Neuronal stem cell (in vitro differentiated cells): ENCODE data around the gene TGM5.
A peak's percentile ranks its signal among the peaks of the same experiment; 100 is the strongest.

Source experiments
- DNase-seq: peaks from one replicate; pipeline ENCODE4 v3.0.0-alpha.2; 2013; ENCODE audit warnings: low spot score
- H2AFZ ChIP-seq: one replicate; pipeline ENCODE4 v1.6.1; 2013; ENCODE audit warnings: mild to moderate bottlenecking, low read length, inconsistent platforms
- H2AK5ac ChIP-seq: 2 replicates; pipeline ENCODE4 v1.6.1; 2013; ENCODE audit warnings: low read depth, mild to moderate bottlenecking, inconsistent platforms, low read length, moderate library complexity, mixed read lengths
- H2BK120ac ChIP-seq: 2 replicates; pipeline ENCODE4 v1.6.1; 2013; ENCODE audit warnings: low read depth, mild to moderate bottlenecking, inconsistent platforms, low read length, moderate library complexity, mixed read lengths
- H2BK12ac ChIP-seq: one replicate; pipeline ENCODE4 v1.6.1; 2013; ENCODE audit warnings: low read length, inconsistent platforms
- H2BK15ac ChIP-seq: 2 replicates; pipeline ENCODE4 v1.6.1; 2013; ENCODE audit warnings: mild to moderate bottlenecking, low read length, inconsistent platforms, mixed read lengths
- H2BK5ac ChIP-seq: one replicate; pipeline ENCODE4 v1.6.1; 2013; ENCODE audit warnings: inconsistent platforms, mild to moderate bottlenecking, low read length, moderate library complexity
- H3K14ac ChIP-seq: one replicate; pipeline ENCODE4 v1.6.1; 2013; ENCODE audit warnings: low read length, inconsistent platforms
- H3K18ac ChIP-seq: 2 replicates; pipeline ENCODE4 v1.6.1; 2013; ENCODE audit warnings: low read length, inconsistent platforms
- H3K23ac ChIP-seq: 2 replicates; pipeline ENCODE4 v1.6.1; 2013; ENCODE audit warnings: low read depth, mild to moderate bottlenecking, mixed read lengths, low read length, inconsistent platforms; ENCODE audit not compliant: poor library complexity
- H3K27ac ChIP-seq: replicated peaks from 3 replicates; pipeline ENCODE4 v1.5.1; 2013; ENCODE audit warnings: low read length, inconsistent platforms
- H3K27me3 ChIP-seq, 3 experiments: 2 replicates each; pipeline ENCODE4 v1.6.1; 2013; ENCODE audit warnings: low read length in 3 of 3, mild to moderate bottlenecking in 2 of 3, inconsistent platforms in 1 of 3, low read depth in 1 of 3, mixed read lengths in 1 of 3, moderate library complexity in 1 of 3; ENCODE audit not compliant: control insufficient read depth in 3 of 3, insufficient read depth in 3 of 3
- H3K36me3 ChIP-seq, 2 donors: replicated peaks in 1 of 2; 2 replicates each; pipeline ENCODE4 v1.6.1; 2013; ENCODE audit warnings: low read length in 2 of 2; ENCODE audit not compliant: control insufficient read depth in 2 of 2, insufficient read depth in 2 of 2
- H3K4ac ChIP-seq: 2 replicates; pipeline ENCODE4 v1.6.1; 2013; ENCODE audit warnings: inconsistent platforms, mild to moderate bottlenecking, low read length, moderate library complexity
- H3K4me1 ChIP-seq, 2 donors: 1 replicate in 1 of 2; 2 replicates in 1 of 2; pipeline ENCODE4 v1.6.1; 2013; ENCODE audit warnings: low read length in 2 of 2, low read depth in 1 of 2; ENCODE audit not compliant: control insufficient read depth in 2 of 2, insufficient read depth in 1 of 2
- H3K4me2 ChIP-seq: one replicate; pipeline ENCODE4 v1.6.1; 2013; ENCODE audit warnings: mild to moderate bottlenecking, low read length, inconsistent platforms; ENCODE audit not compliant: insufficient read depth, poor library complexity, severe bottlenecking
- H3K4me3 ChIP-seq, 2 donors: 2 replicates each; pipeline ENCODE4 v1.5.1; 2013; ENCODE audit warnings: low read length in 2 of 2, mild to moderate bottlenecking in 2 of 2, inconsistent platforms in 1 of 2, moderate library complexity in 1 of 2
- H3K79me1 ChIP-seq: one replicate; pipeline ENCODE4 v1.6.1; 2013; ENCODE audit warnings: low read depth, mild to moderate bottlenecking, inconsistent platforms, low read length, moderate library complexity
- H3K9ac ChIP-seq: one replicate; pipeline ENCODE4 v1.6.1; 2013; ENCODE audit warnings: mild to moderate bottlenecking, low read depth, low read length, inconsistent platforms; ENCODE audit not compliant: poor library complexity
- H3K9me3 ChIP-seq, 2 donors: replicated peaks in 1 of 2; 2 replicates each; pipeline versions ENCODE3 to v1.6.1; 2013; ENCODE audit warnings: low read length in 2 of 2, mild to moderate bottlenecking in 2 of 2, inconsistent platforms in 1 of 2, low read depth in 1 of 2, mixed read lengths in 1 of 2, moderate library complexity in 1 of 2; ENCODE audit not compliant: control insufficient read depth in 2 of 2, insufficient read depth in 1 of 2
- H4K8ac ChIP-seq: one replicate; pipeline ENCODE4 v1.6.1; 2013; ENCODE audit warnings: low read depth, mild to moderate bottlenecking, inconsistent platforms, low read length, moderate library complexity
- H4K91ac ChIP-seq: one replicate; pipeline ENCODE4 v1.6.1; 2013; ENCODE audit warnings: low read length, low read depth, mild to moderate bottlenecking, inconsistent platforms; ENCODE audit not compliant: poor library complexity
- WGBS, 2 donors: extraction: QIAGEN DNeasy Blood & Tissue Kit; methylation state at CpG; one replicate each; pipeline ENCODE4 v1.1.7; 2013; ENCODE audit warnings: missing lambda C conversion rate in 2 of 2, mixed read lengths in 1 of 2; ENCODE audit not compliant: insufficient read length in 2 of 2, insufficient replicate concordance in 1 of 2; ENCODE audit errors: extremely low coverage in 2 of 2; 5-methylcytosine and 5-hydroxymethylcytosine counted together

TGM5 gene

GRCh38 chr15:43267439-43267838 lies 711 bp upstream of the TGM5 start:
- no peak overlapping the region for H2AK5ac ChIP-seq
- no peak overlapping the region for H2AFZ ChIP-seq
- no peak overlapping the region for H3K14ac ChIP-seq
- no peak overlapping the region for H2BK120ac ChIP-seq
- no peak overlapping the region for H3K9ac ChIP-seq
- no peaks in the 10 kb centered on the region for H3K36me3 ChIP-seq
- H3K9me3 ChIP-seq = no peaks in the 10 kb centered on the region
- no peak overlapping the region for H3K23ac ChIP-seq
- no peak overlapping the region for H3K18ac ChIP-seq
- H3K4me2 ChIP-seq = no peak overlapping the region
- H4K8ac ChIP-seq = no peak overlapping the region
- H4K91ac ChIP-seq = no peak overlapping the region
- no peak overlapping the region for H2BK12ac ChIP-seq
- no peak overlapping the region for H3K27ac ChIP-seq
- DNase-seq = no peak
- H2BK5ac ChIP-seq = no peak overlapping the region
- H3K4me1 ChIP-seq = no peaks in the 10 kb centered on the region
- H3K27me3 ChIP-seq = peaks cover 0 to 48% (median 2%) of the 10 kb centered on the region in 3 experiments
- H3K4ac ChIP-seq = no peak overlapping the region
- no CpG with 5 or more reads among the region's 2 CpGs for WGBS, 2 donors
- no peaks in the 10 kb centered on the region for H3K79me1 ChIP-seq
- no peak overlapping the region for H2BK15ac ChIP-seq
- H3K4me3 ChIP-seq = no peak overlapping the region

DNA sequence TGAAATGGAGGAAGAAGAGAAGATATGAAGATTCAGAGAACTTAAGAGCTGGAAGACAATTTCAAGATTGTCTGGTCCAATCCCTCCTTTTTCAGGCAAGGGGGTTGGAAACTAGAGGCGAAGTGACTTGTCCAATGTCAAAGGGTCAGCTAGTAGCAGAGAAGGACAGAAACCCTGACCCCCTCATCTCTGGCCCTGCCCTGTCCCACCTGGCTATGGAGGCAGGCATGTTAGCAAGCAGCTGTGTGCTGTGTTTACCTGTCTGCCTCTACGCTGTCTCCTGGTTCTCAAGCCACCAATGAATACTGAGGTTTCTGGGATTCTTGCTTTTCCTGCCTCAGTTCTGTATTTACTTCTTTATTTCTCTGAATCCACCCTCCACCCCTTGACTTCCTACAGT lies 342 bp downstream of the TGM5 start:
- no peak overlapping the region for H2BK15ac ChIP-seq
- no peak overlapping the region for H3K23ac ChIP-seq
- no peaks in the 10 kb centered on the region for H3K9me3 ChIP-seq
- no peak overlapping the region for H3K18ac ChIP-seq
- no peak overlapping the region for H4K91ac ChIP-seq
- no peaks in the 10 kb centered on the region for H3K79me1 ChIP-seq
- H3K9ac ChIP-seq = no peak overlapping the region
- H2BK120ac ChIP-seq = no peak overlapping the region
- H4K8ac ChIP-seq = no peak overlapping the region
- no peak overlapping the region for H3K27ac ChIP-seq
- no peak overlapping the region for H3K14ac ChIP-seq
- H3K4me3 ChIP-seq = no peak overlapping the region
- no peak overlapping the region for H2BK5ac ChIP-seq
- peaks cover 0 to 51% (median 2%) of the 10 kb centered on the region in 3 experiments for H3K27me3 ChIP-seq
- H3K4me2 ChIP-seq = no peak overlapping the region
- H2AFZ ChIP-seq = no peak overlapping the region
- H2BK12ac ChIP-seq = no peak overlapping the region
- WGBS, 2 donors = no CpG with 5 or more reads among the region's 2 CpGs
- DNase-seq = no peak
- no peaks in the 10 kb centered on the region for H3K4me1 ChIP-seq
- no peaks in the 10 kb centered on the region for H3K36me3 ChIP-seq
- H2AK5ac ChIP-seq = no peak overlapping the region
- H3K4ac ChIP-seq = no peak overlapping the region

- H3K4me2 ChIP-seq = no peak overlapping the region
- no peak for DNase-seq
- no peak overlapping the region for H2BK120ac ChIP-seq
- WGBS, 2 donors = no CpG with 5 or more reads among the region's 19 CpGs
- H3K79me1 ChIP-seq = no peaks in the 10 kb centered on the region
- no peak overlapping the region for H3K4me3 ChIP-seq
- H3K4ac ChIP-seq = no peak overlapping the region
- no peak overlapping the region for H2BK5ac ChIP-seq
- no peak overlapping the region for H3K23ac ChIP-seq
- H3K27me3 ChIP-seq = peaks cover 0 to 22% (median 0%) of the 10 kb centered on the region in 3 experiments
- no peak overlapping the region for H3K18ac ChIP-seq
- H3K14ac ChIP-seq = no peak overlapping the region
- no peak overlapping the region for H3K27ac ChIP-seq
- no peak overlapping the region for H2BK12ac ChIP-seq
- H4K8ac ChIP-seq = no peak overlapping the region
- no peaks in the 10 kb centered on the region for H3K36me3 ChIP-seq
- no peaks in the 10 kb centered on the region for H3K9me3 ChIP-seq
- H2AK5ac ChIP-seq = peak overlapping the region; percentile 52
- peak overlapping the region; percentile 59 for H4K91ac ChIP-seq
- no peaks in the 10 kb centered on the region for H3K4me1 ChIP-seq
- H2AFZ ChIP-seq = no peak overlapping the region
- H3K9ac ChIP-seq = no peak overlapping the region
- H2BK15ac ChIP-seq = no peak overlapping the region
Measured at GRCh38 chr15:43260011-43260615, 6.6 kb downstream of the TGM5 start.

DNA sequence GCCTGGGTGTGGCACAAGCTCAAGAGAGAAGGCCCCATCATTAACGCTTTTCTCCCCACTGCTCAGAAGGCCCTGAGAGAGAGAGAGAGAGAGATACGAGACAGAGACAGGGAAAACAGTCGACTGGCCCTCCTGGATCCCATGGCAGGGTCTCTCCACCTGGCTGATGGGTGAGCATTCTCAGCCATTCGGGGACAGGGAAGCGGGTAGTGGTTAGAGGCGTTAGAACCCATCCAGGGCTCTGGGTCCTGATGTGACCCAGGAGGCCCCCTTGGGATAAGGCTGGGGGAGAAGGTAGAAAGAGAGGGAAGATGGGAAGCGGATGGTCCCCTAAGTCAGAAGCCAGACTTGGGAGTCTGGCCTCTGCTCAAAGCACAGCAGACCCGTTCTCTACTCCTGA lies 7.9 kb downstream of the TGM5 start:
- no peak overlapping the region for H2AK5ac ChIP-seq
- H3K4ac ChIP-seq = no peak overlapping the region
- H3K9ac ChIP-seq = no peak overlapping the region
- no peaks in the 10 kb centered on the region for H3K36me3 ChIP-seq
- H3K4me1 ChIP-seq = no peaks in the 10 kb centered on the region
- no peak overlapping the region for H3K4me3 ChIP-seq
- peak overlapping the region; percentile 31 for H3K14ac ChIP-seq
- DNase-seq = no peak
- no peak overlapping the region for H2BK12ac ChIP-seq
- H3K4me2 ChIP-seq = no peak overlapping the region
- no peak overlapping the region for H2BK120ac ChIP-seq
- no peak overlapping the region for H4K91ac ChIP-seq
- no peak overlapping the region for H2BK5ac ChIP-seq
- no peak overlapping the region for H3K18ac ChIP-seq
- no peak overlapping the region for H2AFZ ChIP-seq
- H3K79me1 ChIP-seq = no peaks in the 10 kb centered on the region
- H3K23ac ChIP-seq = no peak overlapping the region
- H3K27me3 ChIP-seq = peaks cover 0 to 25% (median 0%) of the 10 kb centered on the region in 3 experiments
- H4K8ac ChIP-seq = no peak overlapping the region
- no peak overlapping the region for H2BK15ac ChIP-seq
- no peaks in the 10 kb centered on the region for H3K9me3 ChIP-seq
- H3K27ac ChIP-seq = no peak overlapping the region
- WGBS, 2 donors = no CpG with 5 or more reads among the region's 8 CpGs
